Smooth muscle cell of trachea (primary cell): ENCODE measurements around the gene GPC5. TPM values are rescaled to one million over a fixed set of nuclear protein-coding genes. Genes with fewer than 3 reads are reported as not detected.

Experiments
- total RNA-seq: library from RNA; depleted of rRNA; stranded (reverse); fragments of >200 nt; gene quantifications from 2 replicates; pipeline ENCODE4 v1.2.1, GENCODE V29; 2014

GPC5 gene
- total RNA-seq = under 0.01 TPM in 1 of 2 replicates, not detected in the other

DNA sequence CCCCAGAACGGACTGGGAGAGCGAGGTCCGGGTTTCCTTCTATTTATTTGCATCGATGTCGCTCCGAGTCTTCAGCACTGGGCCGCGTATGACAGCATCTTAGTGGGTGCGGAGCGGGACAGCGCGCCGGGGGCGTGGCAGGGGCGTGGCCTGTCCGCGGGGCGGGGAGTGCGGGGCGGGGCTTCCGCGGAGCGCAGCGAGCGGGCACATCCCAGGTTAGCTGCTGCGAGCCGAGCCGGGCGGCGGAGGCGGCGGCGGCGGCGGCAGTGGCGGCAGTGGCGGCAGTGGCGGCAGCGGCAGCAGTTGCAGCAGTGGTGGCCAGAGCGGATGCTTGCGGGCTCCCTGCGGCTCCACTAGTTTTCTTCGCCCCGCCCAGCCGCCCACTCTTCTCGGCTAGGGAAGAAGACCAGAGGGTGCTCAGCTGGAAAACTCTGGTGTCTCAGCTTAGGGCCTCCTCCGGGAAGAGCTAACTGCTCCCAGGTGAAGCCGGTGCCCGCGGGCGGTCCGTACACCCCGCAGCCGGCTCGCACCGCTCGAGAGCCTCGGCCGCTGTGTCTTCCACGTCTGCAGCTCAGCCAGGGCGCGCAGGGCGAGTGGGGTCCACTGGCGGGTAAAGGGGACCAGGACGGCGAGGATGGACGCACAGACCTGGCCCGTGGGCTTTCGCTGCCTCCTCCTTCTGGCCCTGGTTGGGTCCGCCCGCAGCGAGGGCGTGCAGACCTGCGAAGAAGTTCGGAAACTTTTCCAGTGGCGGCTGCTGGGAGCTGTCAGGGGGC is at the start of gene GPC5:
Gene GPC5, plus strand, starts transcription at position 209 of the 776 bp plus-strand sequence.

Other genes with a start within 250 kb of the GPC5 start
- 1.7 and 3.3 TPM in 2 replicates for gene MIR17HG, start 50.9 kb upstream of the GPC5 start, total RNA-seq